ENCODE data around the gene NSD1.
"Not testable (repeated sequence)": the region's sequence is repeated elsewhere in the genome, so short reads cannot be mapped to it uniquely, and the experiment has no call there.

NSD1 gene

GRCh38 chr5:177330991-177331842 lies 197.6 kb downstream of the NSD1 start:
- DNase-seq (ENCODE audit: low read depth) = no peak

DNA sequence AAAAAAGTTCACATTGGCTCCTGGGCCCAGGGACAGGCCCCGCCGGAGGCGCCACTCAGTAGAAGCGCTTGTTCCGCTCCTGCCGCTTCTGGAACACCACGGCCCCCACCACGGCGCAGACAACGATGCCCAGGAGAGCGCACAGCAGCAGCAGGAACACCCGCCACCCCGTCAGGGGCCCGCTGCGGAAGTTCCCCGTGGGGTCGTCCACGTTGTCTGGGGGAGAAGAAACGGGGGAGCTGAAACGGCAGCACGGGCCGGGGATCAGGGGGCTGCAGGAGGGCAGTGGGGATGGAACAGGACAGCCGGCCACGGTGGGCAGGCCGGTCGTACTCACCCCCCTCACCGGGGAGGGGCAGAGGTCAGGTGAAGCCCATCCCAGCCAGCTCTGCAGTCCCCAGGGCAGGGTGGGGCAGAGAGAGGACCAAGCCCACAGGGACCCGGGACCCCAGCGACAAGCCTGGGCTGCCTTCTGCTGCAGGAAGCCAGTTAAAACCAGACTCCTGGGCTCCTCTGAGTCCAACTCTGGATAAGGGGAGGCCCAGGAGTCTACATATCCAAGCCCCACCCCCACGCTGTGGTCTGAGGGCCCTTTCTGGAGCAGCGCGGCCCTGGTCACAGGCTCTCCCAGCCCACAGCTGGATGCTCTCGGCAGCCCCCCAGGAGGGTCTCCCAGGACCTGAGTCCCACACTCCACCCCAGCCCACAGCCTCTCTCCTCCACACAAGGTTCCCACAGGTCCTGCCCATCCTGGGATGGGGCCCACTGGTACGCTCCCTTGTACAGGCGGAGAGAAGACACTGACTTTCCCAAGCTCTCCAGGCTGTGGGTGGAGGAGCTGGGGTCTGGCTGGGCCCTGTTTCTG lies 198.7 kb downstream of the NSD1 start:
- no peak for DNase-seq (ENCODE audit: low read depth)

- no peak for DNase-seq (ENCODE audit: low read depth)
Observed at GRCh38 chr5:177332896-177333260, 199.3 kb downstream of the NSD1 start.

GRCh38 chr5:177333420-177334154 lies 200.0 kb downstream of the NSD1 start:
- no peak for DNase-seq (ENCODE audit: low read depth)

GRCh38 chr5:177334155-177334551 lies 200.6 kb downstream of the NSD1 start:
- DNase-seq (ENCODE audit: low read depth) = no peak

DNA sequence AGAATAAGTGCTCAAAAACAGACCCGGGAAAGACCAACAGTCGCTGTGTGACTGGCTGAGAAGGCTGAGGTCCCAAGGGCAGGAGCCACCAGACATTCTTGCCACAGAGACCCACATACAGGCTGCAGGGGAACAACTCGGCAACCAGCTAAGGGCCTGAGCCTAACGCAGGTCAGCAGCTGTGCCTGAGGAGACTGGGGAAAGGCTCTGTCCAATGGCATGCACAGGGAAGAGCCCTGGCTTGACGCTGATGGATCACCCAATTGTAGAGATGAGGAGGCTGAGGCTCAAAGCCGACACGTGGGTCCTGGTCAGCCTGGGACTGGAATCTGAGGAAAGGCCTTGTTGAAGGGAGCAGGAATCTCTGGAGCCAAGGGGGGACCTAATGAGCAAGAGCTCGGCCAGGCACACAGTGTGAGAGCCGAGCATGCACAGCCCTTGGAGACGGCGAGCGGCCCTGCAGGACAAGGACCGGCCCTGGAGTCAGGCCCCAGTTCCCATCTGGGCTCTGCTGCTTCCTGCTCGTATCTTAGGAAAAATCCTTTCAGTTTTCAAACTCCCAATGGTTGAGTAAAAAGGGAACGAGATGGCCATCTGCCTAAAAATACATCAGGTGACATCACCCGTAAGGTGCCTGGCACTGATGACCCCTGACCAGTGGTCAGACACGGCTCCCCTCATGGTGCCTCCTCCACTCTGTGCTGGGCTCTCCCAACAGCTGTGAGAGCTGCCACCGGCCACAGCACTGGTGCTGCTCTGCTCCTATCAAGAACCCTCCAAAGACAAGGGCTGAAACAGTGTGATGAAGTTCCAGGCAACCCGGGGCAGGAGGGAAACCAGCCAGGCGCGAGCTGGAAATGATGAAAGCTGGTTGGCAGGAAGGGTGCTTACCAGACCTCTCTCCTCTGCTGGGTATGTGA lies 201.5 kb downstream of the NSD1 start:
- DNase-seq (ENCODE audit: low read depth) = no peak

GRCh38 chr5:177335701-177336065 lies 202.1 kb downstream of the NSD1 start:
- DNase-seq (ENCODE audit: low read depth) = no peak

DNA sequence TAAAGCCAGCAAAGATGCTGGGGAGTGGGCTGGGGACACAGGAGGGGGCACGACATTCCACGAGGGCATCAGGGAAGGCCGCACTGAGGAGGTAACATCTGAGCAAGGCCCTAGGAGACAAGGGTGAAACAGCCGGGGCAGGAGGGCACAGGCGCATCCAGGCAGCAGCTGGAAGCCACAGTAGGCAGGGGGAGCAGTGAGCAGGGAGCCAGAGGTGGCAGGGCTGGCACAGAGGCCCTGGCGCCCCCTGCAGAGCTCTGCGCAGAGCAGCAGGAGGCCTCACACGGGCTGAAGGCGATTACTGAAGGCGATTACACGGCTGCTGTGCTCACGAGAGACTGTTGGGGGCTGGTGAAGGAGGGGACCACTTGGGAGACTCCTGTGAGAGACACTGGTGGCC lies 202.5 kb downstream of the NSD1 start:
- no peak for DNase-seq (ENCODE audit: low read depth)

- no peak for DNase-seq (ENCODE audit: low read depth)
Observed at GRCh38 chr5:177336603-177337494, 203.3 kb downstream of the NSD1 start.

DNA sequence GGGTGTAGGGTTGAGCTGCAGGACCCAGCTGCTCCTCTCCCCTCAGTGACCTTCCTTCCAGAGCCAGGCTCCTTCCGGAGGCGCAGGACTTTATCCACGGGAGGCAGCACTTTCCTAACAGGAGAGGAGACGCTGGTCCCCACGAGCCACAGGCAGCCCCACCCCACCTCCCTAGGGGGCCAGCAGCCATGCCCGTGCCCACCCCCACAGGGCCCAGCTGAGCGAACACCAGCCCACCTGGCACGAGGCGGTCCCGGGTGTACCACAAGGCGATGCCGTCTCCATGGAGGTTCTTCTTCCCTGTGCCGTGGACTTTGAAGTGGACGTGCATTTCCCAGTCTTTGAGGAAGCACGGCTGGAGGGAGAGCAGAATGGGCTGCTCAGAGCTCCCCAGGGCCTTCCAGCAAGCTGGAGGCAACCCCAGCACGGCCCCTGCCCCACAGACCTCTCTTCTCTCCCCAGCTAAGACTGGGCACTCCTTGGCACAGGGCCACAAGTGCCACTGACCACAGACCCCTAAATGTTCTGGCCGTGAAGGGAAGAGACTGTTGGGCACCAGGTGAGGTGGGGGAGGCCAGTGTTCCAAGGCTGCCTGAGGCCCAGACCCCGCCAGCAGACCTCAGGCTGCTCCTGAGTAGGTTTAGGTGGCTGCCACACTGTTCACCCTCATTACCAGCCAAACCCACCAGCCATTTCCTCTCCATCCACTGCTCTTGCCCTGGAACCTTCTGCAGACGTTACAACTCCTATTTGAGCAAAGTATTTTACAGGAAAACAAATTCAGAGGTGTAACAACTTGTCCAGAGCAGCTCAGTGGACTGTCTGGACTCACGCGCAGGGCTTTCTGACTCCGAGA lies 204.9 kb downstream of the NSD1 start:
- no peak for DNase-seq (ENCODE audit: low read depth)

GRCh38 chr5:177339107-177339638 lies 205.6 kb downstream of the NSD1 start:
- DNase-seq (ENCODE audit: low read depth) = no peak

- DNase-seq (ENCODE audit: low read depth) = not testable (repeated sequence)
Observed at GRCh38 chr5:177343000-177343399, 209.4 kb downstream of the NSD1 start.

GRCh38 chr5:177343777-177344176 lies 210.2 kb downstream of the NSD1 start:
- DNase-seq (ENCODE audit: low read depth) = no peak

GRCh38 chr5:177344891-177345290 lies 211.3 kb downstream of the NSD1 start:
- DNase-seq (ENCODE audit: low read depth) = no peak

- DNase-seq (ENCODE audit: low read depth) = no peak
Observed at GRCh38 chr5:177346820-177347219, 213.2 kb downstream of the NSD1 start.

DNA sequence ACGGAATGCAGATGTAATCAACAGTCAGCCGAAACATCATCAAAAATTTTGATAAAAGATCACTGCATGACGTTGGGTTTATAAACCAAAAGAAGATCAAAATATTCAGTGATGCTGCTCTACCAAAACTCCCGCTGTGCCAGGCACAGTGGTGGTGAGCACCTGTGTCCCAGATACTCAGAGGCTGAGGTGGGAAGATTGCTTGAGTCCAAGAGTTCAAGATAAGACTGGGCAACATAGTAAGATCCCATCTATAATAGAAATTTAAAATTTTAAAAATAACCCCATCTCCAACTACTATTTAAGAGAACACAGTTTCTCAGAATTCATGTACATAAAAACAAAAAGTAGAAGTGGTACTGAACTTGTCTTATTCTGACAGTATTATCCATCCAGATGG lies 214.1 kb downstream of the NSD1 start:
- no peak for DNase-seq (ENCODE audit: low read depth)

GRCh38 chr5:177349362-177349647 lies 215.7 kb downstream of the NSD1 start:
- no peak for DNase-seq (ENCODE audit: low read depth)

DNA sequence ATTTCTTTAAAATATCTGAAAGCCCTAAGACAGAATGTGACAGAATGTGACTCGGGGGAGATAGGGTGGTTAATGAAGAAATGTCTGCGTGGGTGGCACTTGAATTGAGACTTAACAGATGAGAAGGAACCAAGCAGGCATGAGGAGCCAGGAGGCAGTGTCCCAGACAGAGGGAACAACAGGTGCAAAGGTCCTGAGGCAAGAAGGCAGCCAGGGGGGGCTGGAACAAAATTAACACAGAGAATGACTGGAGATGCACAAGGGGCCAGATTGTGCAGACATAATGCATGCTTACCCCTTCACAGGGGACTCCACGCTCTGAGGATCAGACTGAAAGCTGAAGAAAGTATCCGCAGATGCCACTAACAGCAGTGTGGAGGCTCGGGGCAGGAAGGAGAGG lies 216.2 kb downstream of the NSD1 start:
- no peak for DNase-seq (ENCODE audit: low read depth)
